BJ (cell line): ENCODE results near the gene TSPYL6. TPM values are rescaled to one million over a fixed set of nuclear protein-coding genes. Genes with fewer than 3 reads are reported as not detected.

ENCODE experiments used
- CTCF ChIA-PET: fragments of 350-600 bp; formaldehyde crosslinking; extraction: SDS; loops from one replicate; lab custom pipeline; 2021; ENCODE audit warnings: antibody characterized with exemption, inconsistent platforms; lab: Yijun Ruan, JAX
- POLR2A ChIA-PET: fragments of 300-600 bp; sonication (Branson Sonifier 250); formaldehyde crosslinking; extraction: SDS; loops from one replicate; lab custom pipeline; 2021; ENCODE audit warnings: antibody characterized with exemption; lab: Charles Lee
- DNase-seq: peaks from one replicate; pipeline ENCODE4 v3.0.0-alpha.2; 2011; ENCODE audit warnings: low read depth
- H3K27me3 ChIP-seq: 2 replicates; pipeline ENCODE4 v1.6.0; 2011; ENCODE audit warnings: low read length; ENCODE audit not compliant: control insufficient read depth, insufficient read depth
- H3K36me3 ChIP-seq: 2 replicates; pipeline ENCODE4 v1.5.1; 2011; ENCODE audit warnings: low read length; ENCODE audit not compliant: control insufficient read depth, insufficient read depth
- H3K4me3 ChIP-seq: 2 replicates; pipeline ENCODE4 v1.5.1; 2011; ENCODE audit warnings: low read depth, mild to moderate bottlenecking, control low read depth, low read length
- polyA plus RNA-seq: library from polyadenylated mRNA; depleted of rRNA; stranded (reverse); fragments of >200 nt; gene quantifications from 2 replicates; pipeline ENCODE4 v1.2.3, GENCODE V29; 2011
- TF ChIP-seq, protein P1 (sequence below): IDR thresholded peaks from 2 replicates; pipeline ENCODE4 v1.5.1; 2011; ENCODE audit warnings: low read depth, mild to moderate bottlenecking, control low read depth, inconsistent platforms, low read length, moderate library complexity; ENCODE audit not compliant: insufficient read depth

The TSPYL6 gene
- polyA plus RNA-seq, 1 experiment, result not detected

DNA sequence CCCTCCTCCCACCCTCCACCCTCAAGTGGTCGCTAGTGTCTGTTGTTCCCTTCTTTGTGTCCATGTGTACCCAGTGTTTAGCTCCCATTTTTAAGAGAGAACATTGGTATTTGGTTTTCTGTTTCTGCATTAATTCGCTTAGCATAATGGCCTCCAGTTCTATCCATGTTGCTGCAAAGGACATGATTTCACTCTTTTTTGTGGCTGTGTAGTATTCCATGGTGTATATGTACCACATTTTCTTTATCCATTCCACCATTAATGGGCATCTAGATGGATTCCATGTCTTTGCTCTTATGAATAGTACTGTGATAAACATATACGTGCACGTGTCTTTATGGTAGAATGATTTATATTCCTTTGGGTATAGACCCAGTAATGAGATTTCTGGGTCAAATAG, 42.9 kb downstream of the TSPYL6 start:
- no peak for DNase-seq
- no peak overlapping the region for H3K4me3 ChIP-seq
- no peaks in the 10 kb centered on the region for H3K27me3 ChIP-seq
- TF ChIP-seq, protein P1, sequence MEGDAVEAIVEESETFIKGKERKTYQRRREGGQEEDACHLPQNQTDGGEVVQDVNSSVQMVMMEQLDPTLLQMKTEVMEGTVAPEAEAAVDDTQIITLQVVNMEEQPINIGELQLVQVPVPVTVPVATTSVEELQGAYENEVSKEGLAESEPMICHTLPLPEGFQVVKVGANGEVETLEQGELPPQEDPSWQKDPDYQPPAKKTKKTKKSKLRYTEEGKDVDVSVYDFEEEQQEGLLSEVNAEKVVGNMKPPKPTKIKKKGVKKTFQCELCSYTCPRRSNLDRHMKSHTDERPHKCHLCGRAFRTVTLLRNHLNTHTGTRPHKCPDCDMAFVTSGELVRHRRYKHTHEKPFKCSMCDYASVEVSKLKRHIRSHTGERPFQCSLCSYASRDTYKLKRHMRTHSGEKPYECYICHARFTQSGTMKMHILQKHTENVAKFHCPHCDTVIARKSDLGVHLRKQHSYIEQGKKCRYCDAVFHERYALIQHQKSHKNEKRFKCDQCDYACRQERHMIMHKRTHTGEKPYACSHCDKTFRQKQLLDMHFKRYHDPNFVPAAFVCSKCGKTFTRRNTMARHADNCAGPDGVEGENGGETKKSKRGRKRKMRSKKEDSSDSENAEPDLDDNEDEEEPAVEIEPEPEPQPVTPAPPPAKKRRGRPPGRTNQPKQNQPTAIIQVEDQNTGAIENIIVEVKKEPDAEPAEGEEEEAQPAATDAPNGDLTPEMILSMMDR, result no peak
- ChIA-PET CTCF (interaction anchor here (1.5 kb wide), 1 partner anchor 10 kb away, joined by 9 read pairs; no protein-coding TSS in a partner anchor), POLR2A (interaction anchor here (0.8 to 1.0 kb wide), 2 partner anchors 10 to 27 kb away, joined by 4 to 7 read pairs; no protein-coding TSS in a partner anchor)
- no peaks in the 10 kb centered on the region for H3K36me3 ChIP-seq

DNA sequence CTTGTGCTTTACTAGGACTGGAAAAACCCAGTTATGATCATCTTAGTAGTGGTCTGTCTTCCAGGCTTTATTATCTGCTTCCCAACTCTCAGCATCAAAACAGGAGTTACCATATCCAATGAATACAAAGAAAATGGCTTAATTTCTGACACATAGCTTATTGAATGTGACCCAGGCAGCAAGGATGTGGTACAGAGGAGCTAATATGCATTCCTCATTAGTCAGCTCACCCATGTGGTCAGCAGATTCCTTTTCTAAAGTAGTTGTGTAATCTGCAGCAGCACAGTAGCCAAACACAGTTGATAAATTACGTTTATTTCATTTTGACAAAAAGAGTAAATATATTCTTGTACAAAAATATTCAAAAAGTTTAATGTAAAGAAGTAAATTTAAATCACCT, 43.6 kb downstream of the TSPYL6 start:
- Histone ChIP-seq H3K27me3 (no peaks in the 10 kb centered on the region), H3K36me3 (no peaks in the 10 kb centered on the region), H3K4me3 (no peak overlapping the region)
- TF ChIP-seq, protein P1, result no peak
- CTCF ChIA-PET, result interaction anchor here (1.5 kb wide), 1 partner anchor 11 kb away, joined by 9 read pairs; no protein-coding TSS in a partner anchor
- POLR2A ChIA-PET, result interaction anchor here (0.8 to 1.0 kb wide), 2 partner anchors 10 to 27 kb away, joined by 4 to 7 read pairs; no protein-coding TSS in a partner anchor
- DNase-seq, result peak; percentile 80

DNA sequence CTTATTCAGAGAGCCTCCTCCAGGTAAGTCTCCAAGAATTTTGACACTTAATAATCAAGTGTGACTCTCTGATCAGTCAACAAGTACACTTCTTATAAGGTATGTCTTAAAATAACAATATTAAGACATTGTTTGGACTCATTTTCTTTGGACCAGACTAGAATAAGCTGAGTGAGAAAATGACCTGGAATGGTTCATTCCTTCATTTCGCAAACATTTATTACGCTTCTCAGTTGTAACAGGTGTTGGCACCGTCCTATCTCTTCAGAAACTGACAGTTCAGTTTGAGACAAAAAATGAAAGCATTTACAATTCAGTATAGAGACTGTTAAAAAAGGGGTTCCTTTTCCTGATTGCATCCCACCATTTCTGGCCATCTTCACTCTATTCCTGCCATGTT, 46.6 kb downstream of the TSPYL6 start:
- TF ChIP-seq, protein P1, result no peak
- Histone ChIP-seq H3K4me3 (no peak overlapping the region), H3K27me3 (no peaks in the 10 kb centered on the region), H3K36me3 (no peaks in the 10 kb centered on the region)
- ChIA-PET CTCF (no interaction called here), POLR2A (interaction anchor here (0.6 to 0.7 kb wide), 2 partner anchors 837 to 990 kb away, joined by 3 to 11 read pairs; no protein-coding TSS in a partner anchor)
- DNase-seq, result no peak

DNA sequence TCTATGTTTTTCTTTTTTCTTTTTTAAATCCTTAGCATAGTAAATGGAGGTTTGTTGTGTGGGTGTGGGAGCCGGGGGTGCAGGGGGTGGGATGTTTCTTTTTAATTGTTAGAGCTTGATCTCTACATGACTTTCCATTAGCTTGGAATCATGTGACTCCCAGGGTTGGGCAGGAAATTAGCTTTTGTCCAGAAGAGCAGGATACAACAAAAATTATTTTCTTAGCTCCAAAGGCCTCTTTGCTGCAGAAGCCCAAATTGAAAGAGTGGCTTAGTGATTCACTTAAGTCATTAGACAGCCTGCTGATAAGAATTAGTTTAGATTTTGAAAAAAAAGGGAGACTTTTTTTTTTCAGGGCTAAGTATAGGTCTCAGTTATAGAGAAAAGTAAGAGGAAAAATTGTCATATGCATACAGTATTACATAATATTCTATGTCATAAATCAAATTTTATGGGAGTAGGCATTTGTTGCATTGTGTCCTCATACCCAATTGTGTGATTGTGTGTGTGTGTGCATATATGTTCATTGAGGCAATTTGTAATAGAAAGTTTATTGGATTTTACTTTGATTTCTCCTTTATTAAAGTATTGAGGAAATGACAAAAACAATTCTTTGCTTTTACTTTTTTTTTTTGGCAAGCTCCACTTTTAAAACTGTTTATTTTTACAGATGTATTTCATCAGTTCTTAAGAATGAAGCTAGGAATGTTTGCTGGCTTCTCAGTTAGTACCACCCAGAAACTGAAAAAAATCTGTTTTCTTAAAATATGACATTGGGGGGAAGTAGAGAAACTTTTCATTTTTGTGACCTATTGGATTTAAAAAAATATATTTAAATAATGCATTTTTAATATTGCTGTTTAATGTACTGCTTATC, 47.4 kb downstream of the TSPYL6 start:
- TF ChIP-seq, protein P1, result no peak
- H3K4me3 ChIP-seq, result no peak overlapping the region
- no peaks in the 10 kb centered on the region for H3K27me3 ChIP-seq
- H3K36me3 ChIP-seq, result no peaks in the 10 kb centered on the region
- POLR2A ChIA-PET, result interaction anchor here (0.6 to 0.7 kb wide), 2 partner anchors 837 to 989 kb away, joined by 3 to 11 read pairs; no protein-coding TSS in a partner anchor
- CTCF ChIA-PET, result interaction anchor here (0.7 kb wide), 1 partner anchor 323 kb away, joined by 3 read pairs; no protein-coding TSS in a partner anchor
- DNase-seq, result peak; percentile 39

DNA sequence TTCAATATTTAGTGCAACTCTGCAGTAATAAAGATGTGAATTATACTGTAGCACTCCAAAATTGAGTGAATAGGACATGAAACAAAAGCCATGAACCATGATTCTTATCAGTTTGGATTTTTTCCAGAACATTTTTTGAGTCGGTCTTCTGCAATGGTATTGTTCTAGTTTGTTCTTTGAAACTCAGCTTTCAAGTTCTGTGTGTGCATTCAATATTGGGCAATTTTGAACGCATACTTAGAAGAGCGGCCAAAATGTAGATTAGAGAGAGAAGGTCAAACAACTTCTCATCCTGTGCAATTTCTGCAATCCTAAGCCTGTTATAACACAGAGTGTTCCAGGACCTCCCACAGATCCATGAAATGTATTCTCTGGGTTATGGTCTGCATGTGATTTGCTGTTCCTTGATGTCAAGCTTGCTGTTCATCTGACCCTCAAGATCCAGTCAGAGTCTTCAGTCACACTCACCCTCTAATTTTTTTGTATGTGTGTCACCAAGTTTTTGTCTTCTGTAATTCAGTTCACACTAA, 48.3 kb downstream of the TSPYL6 start:
- Histone ChIP-seq H3K27me3 (no peaks in the 10 kb centered on the region), H3K36me3 (no peaks in the 10 kb centered on the region), H3K4me3 (no peak overlapping the region)
- DNase-seq, result no peak
- ChIA-PET POLR2A (no interaction called here), CTCF (interaction anchor here (0.7 to 1.5 kb wide), 2 partner anchors 11 to 324 kb away, joined by 3 read pairs; no protein-coding TSS in a partner anchor)
- TF ChIP-seq, protein P1, result no peak
